Parathyroid adenoma (tissue), 2 donors: ENCODE results near the gene RAPGEF4.

Source experiments
- H2AFZ ChIP-seq: fragments of 300-600 bp; sonication (generic); one replicate; pipeline ENCODE4 v1.7.0; 2017; ENCODE audit warnings: antibody characterized with exemption, mild to moderate bottlenecking
- H3K27ac ChIP-seq: fragments of 300-600 bp; sonication (generic); one replicate; pipeline ENCODE4 v1.7.0; 2017
- H3K27me3 ChIP-seq: fragments of 300-600 bp; sonication (generic); one replicate; pipeline ENCODE4 v1.7.0; 2017; ENCODE audit warnings: low read length; ENCODE audit not compliant: control insufficient read depth, insufficient read depth
- H3K36me3 ChIP-seq: fragments of 300-600 bp; sonication (generic); one replicate; pipeline ENCODE4 v1.7.0; 2017; ENCODE audit warnings: low read length; ENCODE audit not compliant: control insufficient read depth, insufficient read depth
- H3K4me1 ChIP-seq: fragments of 300-600 bp; sonication (generic); one replicate; pipeline ENCODE4 v1.7.0; 2017; ENCODE audit warnings: control low read depth
- H3K4me2 ChIP-seq: fragments of 300-600 bp; sonication (generic); one replicate; pipeline ENCODE4 v1.7.0; 2017; ENCODE audit warnings: low read length
- H3K4me3 ChIP-seq: fragments of 300-600 bp; sonication (generic); one replicate; pipeline ENCODE4 v1.7.0; 2017; ENCODE audit warnings: low read depth, low read length
- H3K79me2 ChIP-seq: fragments of 300-600 bp; sonication (generic); one replicate; pipeline ENCODE4 v1.7.0; 2017; ENCODE audit warnings: control low read depth
- H3K9ac ChIP-seq: fragments of 300-600 bp; sonication (generic); one replicate; pipeline ENCODE4 v1.7.0; 2017; ENCODE audit warnings: mild to moderate bottlenecking
- H3K9me3 ChIP-seq: fragments of 300-600 bp; sonication (generic); one replicate; pipeline ENCODE4 v1.7.0; 2017; ENCODE audit warnings: low read length; ENCODE audit not compliant: control insufficient read depth
- TF ChIP-seq, protein P1 (sequence below): fragments of 300-600 bp; sonication (generic); IDR thresholded peaks from one replicate; pipeline ENCODE4 v1.7.0; 2017; ENCODE audit warnings: antibody characterized with exemption, mild to moderate bottlenecking
- donor health status: primary hyperparathyroidism.

The RAPGEF4 gene

DNA sequence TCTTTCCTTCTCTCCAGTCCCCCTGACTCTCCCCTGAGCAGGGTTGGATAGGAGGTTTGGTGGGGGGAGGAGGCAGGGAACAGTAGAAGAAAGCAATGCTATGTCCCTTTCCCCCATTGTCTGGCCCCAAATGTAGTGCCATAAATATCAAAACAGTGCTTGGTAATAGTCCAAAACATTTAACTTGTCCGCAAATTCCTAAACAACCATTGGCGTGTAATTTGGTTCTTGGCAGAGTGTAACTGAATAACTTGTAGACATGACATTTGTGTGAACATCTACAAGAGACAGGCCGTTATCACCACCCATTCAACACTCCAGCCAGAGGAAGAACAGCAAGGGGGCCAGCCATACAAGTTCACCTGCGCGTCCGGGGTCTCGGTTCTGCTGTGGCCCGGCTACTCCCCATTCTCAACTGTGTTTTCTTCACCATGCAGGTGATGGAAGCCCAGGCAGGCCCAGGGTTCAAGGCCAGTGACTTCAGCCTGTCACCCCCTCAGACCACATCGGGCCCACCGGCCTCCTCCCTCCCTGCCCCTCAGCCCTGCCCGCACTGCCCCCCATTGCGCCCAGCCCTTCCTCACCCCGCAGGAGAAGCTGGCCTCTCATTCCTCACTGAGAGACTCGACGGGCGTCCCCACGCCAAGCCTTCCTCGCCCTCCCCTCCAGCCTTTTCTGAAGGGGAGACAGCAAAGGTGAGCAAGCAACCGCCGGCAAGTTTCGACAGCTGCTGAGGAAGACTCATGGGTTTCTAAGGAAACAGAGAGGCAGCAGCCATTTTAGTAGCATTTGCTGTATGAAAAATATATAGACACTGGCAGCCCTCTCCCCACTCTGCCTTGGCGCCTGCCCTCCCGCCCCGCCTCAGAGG lies 699 bp upstream of the RAPGEF4 start:
- no peak overlapping the region for H3K27ac ChIP-seq
- TF ChIP-seq, protein P1, sequence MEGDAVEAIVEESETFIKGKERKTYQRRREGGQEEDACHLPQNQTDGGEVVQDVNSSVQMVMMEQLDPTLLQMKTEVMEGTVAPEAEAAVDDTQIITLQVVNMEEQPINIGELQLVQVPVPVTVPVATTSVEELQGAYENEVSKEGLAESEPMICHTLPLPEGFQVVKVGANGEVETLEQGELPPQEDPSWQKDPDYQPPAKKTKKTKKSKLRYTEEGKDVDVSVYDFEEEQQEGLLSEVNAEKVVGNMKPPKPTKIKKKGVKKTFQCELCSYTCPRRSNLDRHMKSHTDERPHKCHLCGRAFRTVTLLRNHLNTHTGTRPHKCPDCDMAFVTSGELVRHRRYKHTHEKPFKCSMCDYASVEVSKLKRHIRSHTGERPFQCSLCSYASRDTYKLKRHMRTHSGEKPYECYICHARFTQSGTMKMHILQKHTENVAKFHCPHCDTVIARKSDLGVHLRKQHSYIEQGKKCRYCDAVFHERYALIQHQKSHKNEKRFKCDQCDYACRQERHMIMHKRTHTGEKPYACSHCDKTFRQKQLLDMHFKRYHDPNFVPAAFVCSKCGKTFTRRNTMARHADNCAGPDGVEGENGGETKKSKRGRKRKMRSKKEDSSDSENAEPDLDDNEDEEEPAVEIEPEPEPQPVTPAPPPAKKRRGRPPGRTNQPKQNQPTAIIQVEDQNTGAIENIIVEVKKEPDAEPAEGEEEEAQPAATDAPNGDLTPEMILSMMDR = no peak
- H3K79me2 ChIP-seq = no peaks in the 10 kb centered on the region
- no peak overlapping the region for H3K9ac ChIP-seq
- peaks cover 7% of the 10 kb centered on the region for H3K4me1 ChIP-seq
- H3K36me3 ChIP-seq = no peaks in the 10 kb centered on the region
- peak overlapping the region; percentile 61 for H3K4me3 ChIP-seq
- peak overlapping the region; percentile 69 for H3K4me2 ChIP-seq
- no peaks in the 10 kb centered on the region for H3K9me3 ChIP-seq
- H2AFZ ChIP-seq = peak overlapping the region; percentile 97
- no peaks in the 10 kb centered on the region for H3K27me3 ChIP-seq

GRCh38 chr2:172736424-172737174 lies 954 bp downstream of the RAPGEF4 start:
- Histone ChIP-seq H3K9ac (no peak overlapping the region), H3K79me2 (no peaks in the 10 kb centered on the region), H3K4me3 (peak overlapping the region; percentile 53), H3K4me2 (peak overlapping the region; percentile 86), H3K27me3 (no peaks in the 10 kb centered on the region), H2AFZ (peak overlapping the region; percentile 91), H3K4me1 (peaks cover 7% of the 10 kb centered on the region), H3K36me3 (no peaks in the 10 kb centered on the region), H3K27ac (no peak overlapping the region), H3K9me3 (no peaks in the 10 kb centered on the region)
- TF ChIP-seq, protein P1 = no peak

DNA sequence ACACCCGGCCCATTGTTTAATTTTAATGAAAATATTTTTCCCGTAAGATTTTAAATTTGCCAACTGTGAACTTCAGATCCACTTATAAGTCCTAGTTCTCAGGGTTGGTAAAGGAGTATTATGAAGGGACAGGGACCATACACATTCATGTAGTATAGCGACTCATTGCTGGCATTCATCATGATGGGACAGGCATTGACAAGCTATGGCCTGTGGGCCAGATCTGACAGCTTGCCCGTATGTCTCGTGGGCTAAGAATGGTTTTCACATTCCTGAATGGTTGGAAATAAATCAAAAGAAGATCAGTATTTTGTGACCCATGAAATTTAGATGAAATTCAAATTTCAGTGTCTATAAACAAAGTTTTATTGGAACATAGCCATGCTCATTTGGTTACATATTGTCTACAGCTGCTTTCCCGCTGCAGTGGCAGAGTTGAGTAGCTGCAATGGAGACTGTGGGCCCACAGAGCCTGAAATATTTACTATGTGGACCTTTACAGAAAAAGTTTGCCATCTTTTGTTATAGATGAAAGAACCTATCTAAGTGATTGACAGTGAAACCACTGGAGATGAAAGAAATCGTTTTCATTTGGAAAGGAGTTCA lies 4.1 kb downstream of the RAPGEF4 start:
- no peaks in the 10 kb centered on the region for H3K36me3 ChIP-seq
- no peaks in the 10 kb centered on the region for H3K27me3 ChIP-seq
- no peak overlapping the region for H3K4me2 ChIP-seq
- no peak overlapping the region for H3K27ac ChIP-seq
- H2AFZ ChIP-seq = no peak overlapping the region
- TF ChIP-seq, protein P1 = no peak
- no peak overlapping the region for H3K4me3 ChIP-seq
- peaks cover 7% of the 10 kb centered on the region for H3K4me1 ChIP-seq
- no peaks in the 10 kb centered on the region for H3K9me3 ChIP-seq
- H3K9ac ChIP-seq = no peak overlapping the region
- no peaks in the 10 kb centered on the region for H3K79me2 ChIP-seq

- H3K4me3 ChIP-seq = no peak overlapping the region
- no peak overlapping the region for H3K4me2 ChIP-seq
- TF ChIP-seq, protein P1 = no peak
- H3K9ac ChIP-seq = no peak overlapping the region
- no peak overlapping the region for H2AFZ ChIP-seq
- no peaks in the 10 kb centered on the region for H3K36me3 ChIP-seq
- no peaks in the 10 kb centered on the region for H3K9me3 ChIP-seq
- peaks cover 3% of the 10 kb centered on the region for H3K4me1 ChIP-seq
- H3K79me2 ChIP-seq = no peaks in the 10 kb centered on the region
- H3K27me3 ChIP-seq = no peaks in the 10 kb centered on the region
- no peak overlapping the region for H3K27ac ChIP-seq
Observed at GRCh38 chr2:172740856-172741255, 5.2 kb downstream of the RAPGEF4 start.
